Activated CD8-positive, alpha-beta memory T cell treated with anti-CD3 and anti-CD28 coated beads, Interleukin-2, amount 50 U/mL, for 1 hour (primary cell): ENCODE results near the gene SLC39A11.

Experiments used
- DNase-seq: peaks from one replicate; pipeline ENCODE4 v3.0.0-alpha.2; 2020; ENCODE audit errors: extremely low read depth

SLC39A11 gene

GRCh38 chr17:72976971-72977770 is 115.3 kb downstream of the SLC39A11 start:
- DNase-seq = no peak

GRCh38 chr17:72975509-72975908 is 117.0 kb downstream of the SLC39A11 start:
- no peak for DNase-seq

GRCh38 chr17:72974605-72975232 is 117.8 kb downstream of the SLC39A11 start:
- DNase-seq = no peak

DNA sequence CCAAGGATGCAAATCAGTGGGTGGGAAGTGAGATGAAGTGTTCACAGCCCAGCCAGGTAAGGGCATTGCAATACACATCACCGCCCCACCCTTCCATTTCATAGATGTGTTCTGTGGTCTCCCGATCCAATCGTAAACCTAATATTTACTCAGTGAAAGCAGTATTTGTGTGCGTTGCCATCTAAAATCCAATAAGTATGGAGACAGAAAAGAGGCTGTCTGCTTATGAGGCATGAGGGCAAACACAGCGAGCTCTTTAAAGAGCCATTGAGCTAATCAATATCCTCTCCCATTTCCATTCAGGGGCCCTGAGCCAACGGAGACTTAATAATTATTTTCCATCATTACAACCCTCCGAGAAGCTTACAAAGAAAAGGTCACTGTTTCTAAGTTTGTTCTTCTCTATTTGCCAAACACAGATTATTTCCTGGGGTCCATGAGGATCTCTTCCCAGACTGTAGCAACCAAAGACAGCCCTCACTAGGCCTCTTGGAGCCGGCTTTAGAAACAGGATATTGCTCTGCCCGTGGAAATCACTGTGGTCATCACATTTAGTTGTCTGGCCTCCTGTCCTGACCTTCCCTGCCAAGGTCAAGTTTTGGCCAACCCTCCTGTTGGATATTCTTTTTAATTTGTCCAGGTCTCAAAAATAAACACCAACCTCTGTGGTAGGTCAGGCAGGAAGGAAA is 120.1 kb downstream of the SLC39A11 start:
- no peak for DNase-seq

DNA sequence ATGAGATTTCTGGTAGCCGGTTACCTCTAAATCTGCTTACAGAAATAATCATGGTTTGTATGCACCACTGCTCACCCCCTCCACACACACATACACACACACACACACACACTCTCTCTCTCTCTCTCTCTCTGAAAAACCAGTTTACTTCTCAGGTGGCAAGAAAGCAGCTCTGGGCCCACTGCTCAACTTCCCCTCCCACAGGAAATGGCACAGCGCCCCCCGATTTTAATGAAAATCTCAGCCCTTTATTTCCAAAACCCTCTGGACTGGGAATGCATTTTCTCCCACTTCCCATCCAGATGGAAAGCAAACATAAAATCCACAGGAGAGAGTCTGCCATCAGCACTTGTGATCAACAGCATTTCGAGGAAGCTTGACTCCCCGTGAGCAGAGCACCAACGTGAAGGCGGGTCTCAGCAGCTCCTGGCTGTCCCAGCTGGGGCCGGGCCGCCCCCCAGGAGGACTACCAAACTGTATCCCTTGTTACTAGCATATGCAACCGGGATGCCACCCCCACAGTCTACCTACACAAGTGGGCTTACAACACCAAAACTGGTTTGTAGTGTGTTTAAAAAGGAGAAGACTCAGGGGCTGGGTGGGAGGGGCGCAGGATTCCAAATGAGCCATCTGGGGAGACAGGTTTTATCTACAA is 121.1 kb downstream of the SLC39A11 start:
- no peak for DNase-seq

- DNase-seq = no peak
Observed at GRCh38 chr17:72970797-72971196, 121.7 kb downstream of the SLC39A11 start.

- no peak for DNase-seq
Observed at GRCh38 chr17:72970246-72970645, 122.2 kb downstream of the SLC39A11 start.

- DNase-seq = no peak
Observed at GRCh38 chr17:72969293-72969906, 123.1 kb downstream of the SLC39A11 start.

DNA sequence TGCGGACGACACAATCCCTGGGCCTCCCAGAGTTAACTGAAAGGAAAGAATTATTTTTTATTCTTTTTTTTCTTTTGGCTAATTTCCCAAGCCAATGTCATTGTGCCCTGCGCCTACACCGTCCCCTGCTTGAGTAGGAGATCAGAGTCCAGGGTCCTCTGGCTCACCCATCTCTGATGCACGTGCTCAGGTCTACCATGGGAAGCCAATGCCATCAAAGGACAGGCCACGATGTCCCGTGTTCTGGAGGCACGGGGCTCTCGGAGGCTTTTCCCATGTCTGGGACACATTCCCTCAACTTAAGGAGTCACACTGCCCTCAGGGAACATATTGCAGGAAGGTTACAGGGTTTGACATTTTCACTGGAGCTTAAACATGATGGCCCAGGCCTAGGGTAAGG is 123.7 kb downstream of the SLC39A11 start:
- DNase-seq = no peak

DNA sequence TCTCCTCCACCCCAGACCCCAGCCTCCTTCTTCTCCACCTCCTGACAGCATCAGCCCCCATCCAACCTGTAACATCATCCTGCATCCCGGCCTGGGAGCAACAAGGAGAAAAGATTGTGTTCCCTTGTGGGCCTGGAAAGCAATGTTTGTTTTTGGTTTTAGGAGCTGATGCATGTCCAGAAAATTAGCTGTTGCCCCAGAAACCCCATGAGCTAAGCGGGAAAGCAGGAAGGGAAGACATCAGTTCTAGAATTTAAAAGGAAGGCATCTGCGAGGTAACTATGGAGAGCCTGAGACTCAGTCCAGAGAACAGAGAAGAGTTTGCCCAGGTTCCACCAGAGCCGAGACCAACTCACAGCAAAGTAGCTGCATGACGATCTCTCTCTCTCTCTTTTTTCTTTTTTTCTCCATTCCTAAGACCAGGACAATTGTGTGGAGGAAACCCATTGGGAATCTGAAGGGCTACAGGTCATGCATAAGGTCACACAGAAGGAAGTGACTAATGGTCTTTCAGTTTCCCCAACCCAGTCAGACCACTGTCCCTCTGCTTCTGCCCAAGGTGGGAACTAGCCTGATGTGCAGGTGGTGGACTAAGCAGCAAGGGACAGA is 124.4 kb downstream of the SLC39A11 start:
- DNase-seq = no peak

- DNase-seq = no peak
Observed at GRCh38 chr17:72967277-72967970, 125.1 kb downstream of the SLC39A11 start.

DNA sequence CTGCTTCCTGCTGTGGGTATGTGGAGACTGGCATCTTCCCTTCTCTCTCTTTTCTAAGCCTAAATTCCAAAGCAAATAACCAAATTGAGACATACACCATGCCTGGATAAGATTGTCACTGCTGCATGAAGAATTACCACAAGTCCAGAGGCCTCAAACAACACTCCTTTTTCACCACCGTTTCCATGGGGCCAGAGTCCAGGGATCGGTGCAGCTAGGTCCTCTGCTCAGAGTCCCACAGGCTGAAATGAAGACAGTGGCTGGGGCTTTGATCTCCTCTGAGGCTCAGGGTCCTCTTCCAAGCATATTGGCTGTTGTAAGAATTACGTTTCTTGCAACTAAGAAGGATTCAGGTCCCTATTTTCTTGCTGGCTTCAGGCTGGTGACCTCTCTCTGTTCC is 130.4 kb downstream of the SLC39A11 start:
- no peak for DNase-seq

- DNase-seq = no peak
Observed at GRCh38 chr17:72955391-72956140, 136.9 kb downstream of the SLC39A11 start.

DNA sequence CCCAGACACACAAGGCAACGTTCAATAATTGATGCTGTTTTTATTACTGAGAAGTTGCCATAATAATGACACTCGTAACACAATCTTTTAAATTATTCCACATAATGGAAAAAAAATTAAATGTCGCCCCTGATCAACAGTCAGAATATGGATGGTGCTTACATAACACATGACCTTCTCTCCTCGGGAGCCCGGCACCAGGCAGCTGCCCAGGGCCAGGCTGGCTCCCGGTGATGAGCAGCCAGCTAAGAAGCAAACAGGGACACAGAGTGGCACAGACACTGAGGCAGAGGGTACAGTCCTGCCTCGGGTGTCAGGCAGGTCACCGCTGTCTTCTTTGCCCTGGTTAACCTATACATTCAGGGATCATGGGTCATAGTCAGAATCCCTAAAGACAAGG is 137.9 kb downstream of the SLC39A11 start:
- no peak for DNase-seq

- no peak for DNase-seq
Observed at GRCh38 chr17:72953621-72954020, 138.9 kb downstream of the SLC39A11 start.

GRCh38 chr17:72952641-72953315 is 139.7 kb downstream of the SLC39A11 start:
- no peak for DNase-seq

DNA sequence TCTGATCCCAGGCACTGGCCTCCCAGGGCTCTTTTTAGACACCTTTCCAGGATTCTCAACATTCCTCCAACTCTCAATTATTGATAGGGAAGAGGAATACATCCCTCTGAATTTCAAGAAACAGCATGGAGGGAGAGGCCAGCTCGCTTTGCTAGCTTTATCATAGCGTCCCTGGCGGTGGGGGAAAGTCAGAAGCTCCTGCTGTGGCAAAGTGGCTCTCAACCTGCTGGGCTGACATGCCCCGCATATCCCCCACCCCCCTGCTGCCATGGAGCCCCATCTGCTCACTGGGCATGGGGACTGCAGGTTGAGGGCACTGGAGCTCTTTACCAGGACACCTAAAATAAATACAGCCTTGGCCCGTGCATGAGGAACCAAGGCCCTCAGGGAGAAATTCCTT is 140.3 kb downstream of the SLC39A11 start:
- no peak for DNase-seq

GRCh38 chr17:72950242-72950931 is 142.1 kb downstream of the SLC39A11 start:
- DNase-seq = no peak

- no peak for DNase-seq
Observed at GRCh38 chr17:72948115-72948514, 144.4 kb downstream of the SLC39A11 start.
